Fibroblast of skin of right quadriceps (primary cell): ENCODE data around the gene CD93.

Experiments used
- DNase-seq: peaks from one replicate; pipeline ENCODE4 v3.0.0-alpha.2; 2013

The CD93 gene

GRCh38 chr20:23099791-23100719, 13.9 kb upstream of the CD93 start:
- DNase-seq, result no peak

GRCh38 chr20:23097636-23098580, 11.8 kb upstream of the CD93 start:
- no peak for DNase-seq

GRCh38 chr20:23096986-23097520, 10.9 kb upstream of the CD93 start:
- no peak for DNase-seq

GRCh38 chr20:23096097-23096496, 10.0 kb upstream of the CD93 start:
- DNase-seq, result no peak

- no peak for DNase-seq
These were observed 9.4 kb upstream of the CD93 start for GRCh38 chr20:23095499-23095898.

GRCh38 chr20:23094927-23095326, 8.8 kb upstream of the CD93 start:
- DNase-seq, result no peak

- DNase-seq, result no peak
These were observed 8.2 kb upstream of the CD93 start for GRCh38 chr20:23094213-23094896.

GRCh38 chr20:23093613-23094012, 7.5 kb upstream of the CD93 start:
- DNase-seq, result no peak

GRCh38 chr20:23092861-23093495, 6.9 kb upstream of the CD93 start:
- DNase-seq, result no peak

GRCh38 chr20:23092384-23092756, 6.2 kb upstream of the CD93 start:
- DNase-seq, result no peak

GRCh38 chr20:23091721-23092383, 5.7 kb upstream of the CD93 start:
- no peak for DNase-seq

- no peak for DNase-seq
These were observed 4.8 kb upstream of the CD93 start for GRCh38 chr20:23090878-23091277.

GRCh38 chr20:23090147-23090546, 4.0 kb upstream of the CD93 start:
- DNase-seq, result no peak

- DNase-seq, result no peak
These were observed 2.7 kb upstream of the CD93 start for GRCh38 chr20:23088866-23089265.

- DNase-seq, result no peak
These were observed 1.6 kb upstream of the CD93 start for GRCh38 chr20:23087587-23088251.

- DNase-seq, result no peak
These were observed 847 bp upstream of the CD93 start for GRCh38 chr20:23086931-23087411.

- no peak for DNase-seq
These were observed 578 bp downstream of the CD93 start for GRCh38 chr20:23085436-23086055.

- DNase-seq, result no peak
These were observed 1.2 kb downstream of the CD93 start for GRCh38 chr20:23084845-23085365.

- DNase-seq, result no peak
These were observed 1.8 kb downstream of the CD93 start for GRCh38 chr20:23084282-23084844.
